ENCODE data around the gene MFSD12. TPM values are rescaled to one million over a fixed set of nuclear protein-coding genes. Genes with fewer than 3 reads are reported as not detected.
A peak's percentile ranks its signal among the peaks of the same experiment; 100 is the strongest.

Gene MFSD12
- total RNA-seq, 1 experiment from 2014 or later, result 131 TPM

- Histone ChIP-seq H3K9me2 (ENCODE audit: insufficient read depth) (no peaks in the 10 kb centered on the region), H3K27ac (ENCODE audit: low read depth, low read length) (peak overlapping the region; percentile 95), H2AFZ (ENCODE audit: low read depth, low read length, poor library complexity, severe bottlenecking) (no peak overlapping the region), H3K27me3 (ENCODE audit: insufficient read depth, low read length) (no peaks in the 10 kb centered on the region), H3K4me1 (ENCODE audit: control insufficient read depth in 1 of 2, insufficient read depth in 2 of 2, low read length in 2 of 2) (peaks cover 17 to 55% of the 10 kb centered on the region in 2 experiments), H3K4me2 (ENCODE audit: low read length) (peak overlapping the region; percentile 97), H3K36me3 (ENCODE audit: control insufficient read depth in 1 of 2, insufficient read depth in 2 of 2, low read length in 2 of 2) (peaks cover 0 to 11% of the 10 kb centered on the region in 2 experiments; a peak in 1 of 4 replicates), H3K9me3 (ENCODE audit: control insufficient read depth in 1 of 2, insufficient read depth in 1 of 2, low read depth in 1 of 2, low read length in 2 of 2) (no peaks in the 10 kb centered on the region), H3K4me3 (replicated peaks in 1 of 2; ENCODE audit: low read depth in 1 of 2, low read length in 2 of 2) (peak overlapping the region; percentile 95 to 99), H3K9ac (ENCODE audit: low read length) (peak overlapping the region; percentile 95), H4K20me1 (ENCODE audit: insufficient read depth) (peaks cover 8% of the 10 kb centered on the region; the same call in 1 of the 2 replicates), H3K79me2 (ENCODE audit: insufficient read depth, low read length) (peaks cover 52% of the 10 kb centered on the region)
- no peak for DNase-seq (ENCODE audit: low read depth, low spot score)
- intact Hi-C loops (cut with micrococcal nuclease), result no loop called here
- ATAC-seq, result no peak
- BruUV-seq (replicated peaks), result no TSS peak
- CTCF ChIA-PET, result no interaction called here
- POLR2A ChIA-PET, result interaction anchor here (1.4 kb wide), 1 partner anchor 21 kb away, joined by 3 read pairs; no protein-coding TSS in a partner anchor
- TF ChIP-seq EZH2 (IDR thresholded peaks at IDR 0.05), result no peak
- no peak for TF ChIP-seq ZBTB33 (IDR thresholded peaks at IDR 0.05; ENCODE audit: extremely low read depth, insufficient replicate concordance, low read length)
- no peak for TF ChIP-seq POLR2AphosphoS5 (IDR thresholded peaks at IDR 0.05; ENCODE audit: low read depth, low read length)
- no peak for TF ChIP-seq TCF7L2 (IDR thresholded peaks at IDR 0.05; ENCODE audit: borderline replicate concordance, extremely low read depth, insufficient read depth, insufficient read length)
- no peak for TF ChIP-seq SIN3A (IDR thresholded peaks at IDR 0.05; ENCODE audit: low read depth)
- no peak for TF ChIP-seq CTCF (IDR thresholded peaks at IDR 0.05 in 2 of 3, conservative IDR thresholded peaks at IDR 0.05 in 1 of 3; ENCODE audit: borderline replicate concordance in 1 of 3, insufficient read depth in 1 of 3, low read depth in 2 of 3, low read length in 2 of 3)
- RAD21 ChIA-PET (ENCODE audit: low non-redundant PET in 1 of 2, low total read pairs in 2 of 2, uncharacterized antibody in 2 of 2, unreplicated experiment in 2 of 2), result no interaction called here
Measured at GRCh38 chr19:3556423-3556977, 886 bp downstream of the MFSD12 start.
